Measurements from ENCODE around the gene PNKD. TPM values are rescaled to one million over a fixed set of nuclear protein-coding genes. Genes with fewer than 3 reads are reported as not detected.

Gene PNKD
- total and polyA plus RNA-seq, 2 donors from 2014 or later, result 90.6 to 244 TPM

DNA sequence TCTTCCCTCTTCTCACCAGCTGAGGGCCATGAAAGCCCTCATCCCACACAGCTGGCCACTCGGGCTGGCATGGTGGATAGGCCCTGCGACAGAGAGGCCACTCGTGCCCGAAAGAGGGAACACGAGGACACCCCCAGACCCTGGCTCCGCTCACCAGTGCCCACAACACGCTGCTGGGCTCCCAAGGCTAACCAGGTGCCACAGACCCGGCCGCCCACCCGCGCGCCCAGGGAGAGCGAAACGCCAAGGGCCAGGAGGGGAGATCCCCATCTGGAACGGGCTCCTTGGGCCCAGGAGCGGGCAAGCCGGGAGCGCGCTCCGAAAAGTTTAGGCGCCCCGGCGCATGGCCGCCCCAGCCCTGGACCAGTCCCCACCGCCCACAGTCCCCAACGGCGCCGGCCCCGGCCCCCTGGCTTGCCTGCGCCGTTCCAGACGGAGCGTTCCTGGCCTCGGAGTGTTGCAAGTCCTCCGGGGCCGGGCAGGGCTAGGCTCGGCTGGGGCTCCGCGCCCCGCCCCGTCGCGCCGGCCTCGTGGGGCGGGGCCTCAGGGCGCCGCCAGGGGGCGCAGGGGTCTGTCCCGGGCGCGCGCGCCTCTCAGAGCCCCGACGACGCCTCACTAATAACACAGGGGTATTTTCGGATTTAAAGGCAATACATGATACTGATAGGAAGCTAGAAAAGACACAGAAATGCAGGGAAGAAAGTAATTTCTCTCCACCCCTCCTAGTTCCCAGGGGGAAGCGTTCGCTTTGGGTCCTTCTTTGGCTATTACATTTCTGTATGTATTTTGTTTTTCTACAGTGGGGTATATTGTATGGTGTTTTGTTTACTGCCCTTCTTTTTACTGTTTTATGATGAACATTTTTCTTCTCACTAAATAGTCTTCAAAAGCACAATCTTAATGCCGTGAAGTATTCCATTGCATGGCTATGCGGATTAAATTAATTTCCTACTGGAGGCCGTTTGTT is 22.0 kb downstream of the PNKD start, which contains the start of gene TMBIM1:
TSS of gene TMBIM1 (minus strand) at position 456 of the 967 bp plus-strand sequence. CDS start 10,362 bp downstream, outside the sequence.
- H3K9me3 ChIP-seq (ENCODE audit: control insufficient read depth in 2 of 3, insufficient read depth in 1 of 3, low read length in 3 of 3), result no peaks in the 10 kb centered on the region
- FAIRE-seq (no peak), DNase-seq (peak; percentile 82 to 94 (median 86))
- intact Hi-C loops (cut with DNase I), result loop anchor here (10.0 kb wide), 1 partner anchor 102 kb away; the partner anchor contains the start of gene CTDSP1
- no peaks in the 10 kb centered on the region for H3K27me3 ChIP-seq (ENCODE audit: control insufficient read depth, insufficient read depth, low read length)
- H3K4me1 ChIP-seq (ENCODE audit: control insufficient read depth in 2 of 3, insufficient read depth in 2 of 3, low read depth in 1 of 3, low read length in 3 of 3), result peaks cover 9 to 43% (median 40%) of the 10 kb centered on the region in 3 donors
- H3K4me3 ChIP-seq (ENCODE audit: low read length in 3 of 3), result peak within 1 kb of the TSS; percentile 66 to 86 (median 73)
- peak within 1 kb of the TSS; percentile 98 for H3K27ac ChIP-seq (ENCODE audit: low read depth in 2 of 2, low read length in 2 of 2)
- no peaks in the 10 kb centered on the region for H3K36me3 ChIP-seq (ENCODE audit: control insufficient read depth in 2 of 3, insufficient read depth in 3 of 3, low read length in 3 of 3)
- H3K9ac ChIP-seq (ENCODE audit: low read length in 3 of 3), result peak within 1 kb of the TSS; percentile 30 to 85 (median 84)
- TF ChIP-seq, protein P1, sequence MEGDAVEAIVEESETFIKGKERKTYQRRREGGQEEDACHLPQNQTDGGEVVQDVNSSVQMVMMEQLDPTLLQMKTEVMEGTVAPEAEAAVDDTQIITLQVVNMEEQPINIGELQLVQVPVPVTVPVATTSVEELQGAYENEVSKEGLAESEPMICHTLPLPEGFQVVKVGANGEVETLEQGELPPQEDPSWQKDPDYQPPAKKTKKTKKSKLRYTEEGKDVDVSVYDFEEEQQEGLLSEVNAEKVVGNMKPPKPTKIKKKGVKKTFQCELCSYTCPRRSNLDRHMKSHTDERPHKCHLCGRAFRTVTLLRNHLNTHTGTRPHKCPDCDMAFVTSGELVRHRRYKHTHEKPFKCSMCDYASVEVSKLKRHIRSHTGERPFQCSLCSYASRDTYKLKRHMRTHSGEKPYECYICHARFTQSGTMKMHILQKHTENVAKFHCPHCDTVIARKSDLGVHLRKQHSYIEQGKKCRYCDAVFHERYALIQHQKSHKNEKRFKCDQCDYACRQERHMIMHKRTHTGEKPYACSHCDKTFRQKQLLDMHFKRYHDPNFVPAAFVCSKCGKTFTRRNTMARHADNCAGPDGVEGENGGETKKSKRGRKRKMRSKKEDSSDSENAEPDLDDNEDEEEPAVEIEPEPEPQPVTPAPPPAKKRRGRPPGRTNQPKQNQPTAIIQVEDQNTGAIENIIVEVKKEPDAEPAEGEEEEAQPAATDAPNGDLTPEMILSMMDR (IDR thresholded peaks at IDR 0.05; ENCODE audit: borderline replicate concordance, extremely low read depth, insufficient read depth), result peak; percentile 67

DNA sequence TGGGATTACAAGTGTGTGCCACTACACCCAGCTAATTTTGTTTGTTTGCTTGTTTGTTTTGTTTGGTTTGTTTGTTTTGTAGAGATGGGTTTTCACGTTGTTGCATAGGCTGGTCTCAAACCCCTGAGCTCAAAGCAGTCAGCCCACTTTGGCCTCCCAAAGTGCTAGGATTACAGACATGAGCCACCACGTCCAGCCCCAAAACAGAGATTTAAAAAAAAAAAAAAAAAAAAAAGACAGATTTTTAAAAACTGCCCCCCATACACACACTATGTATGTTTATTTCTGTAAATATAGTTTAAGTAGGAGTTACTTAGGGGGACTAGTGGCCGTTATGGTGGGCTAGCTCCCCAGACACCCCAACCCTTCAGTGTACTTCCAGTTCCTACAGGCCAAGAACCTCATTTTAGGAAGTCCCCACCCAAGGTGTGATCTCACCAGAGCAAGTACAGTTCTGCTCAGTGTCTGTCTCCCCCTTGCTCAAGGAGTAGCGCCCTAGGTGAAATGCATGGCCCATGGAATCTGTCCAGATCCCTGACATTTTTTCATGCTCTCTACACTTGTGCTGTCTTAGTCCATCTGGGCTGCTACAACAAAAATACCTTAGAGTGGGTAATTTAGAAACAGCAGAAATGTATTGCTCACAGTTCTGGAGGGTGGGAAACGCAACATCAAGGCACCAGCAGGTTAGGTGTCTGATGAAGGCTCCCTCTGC is 23.6 kb downstream of the PNKD start:
- no peaks in the 10 kb centered on the region for H3K36me3 ChIP-seq (ENCODE audit: control insufficient read depth in 2 of 3, insufficient read depth in 3 of 3, low read length in 3 of 3)
- intact Hi-C loops (cut with DNase I), result loop anchor here (10.0 kb wide), 1 partner anchor 101 kb away; the partner anchor contains the start of gene CTDSP1
- no peak for DNase-seq
- peaks cover 9 to 37% (median 36%) of the 10 kb centered on the region in 3 donors for H3K4me1 ChIP-seq (ENCODE audit: control insufficient read depth in 2 of 3, insufficient read depth in 2 of 3, low read depth in 1 of 3, low read length in 3 of 3)
- H3K9me3 ChIP-seq (ENCODE audit: control insufficient read depth in 2 of 3, insufficient read depth in 1 of 3, low read length in 3 of 3), result no peaks in the 10 kb centered on the region
- H3K27me3 ChIP-seq (ENCODE audit: control insufficient read depth, insufficient read depth, low read length), result no peaks in the 10 kb centered on the region
- TF ChIP-seq, protein P1 (IDR thresholded peaks at IDR 0.05; ENCODE audit: borderline replicate concordance, extremely low read depth, insufficient read depth), result no peak
- no peak for FAIRE-seq
- no peak overlapping the region for H3K4me3 ChIP-seq (ENCODE audit: low read length in 3 of 3)
- H3K27ac ChIP-seq (ENCODE audit: low read depth in 2 of 2, low read length in 2 of 2), result peak overlapping the region in 1 of 2 donors; percentile 98
- H3K9ac ChIP-seq (ENCODE audit: low read length in 3 of 3), result no peak overlapping the region

DNA sequence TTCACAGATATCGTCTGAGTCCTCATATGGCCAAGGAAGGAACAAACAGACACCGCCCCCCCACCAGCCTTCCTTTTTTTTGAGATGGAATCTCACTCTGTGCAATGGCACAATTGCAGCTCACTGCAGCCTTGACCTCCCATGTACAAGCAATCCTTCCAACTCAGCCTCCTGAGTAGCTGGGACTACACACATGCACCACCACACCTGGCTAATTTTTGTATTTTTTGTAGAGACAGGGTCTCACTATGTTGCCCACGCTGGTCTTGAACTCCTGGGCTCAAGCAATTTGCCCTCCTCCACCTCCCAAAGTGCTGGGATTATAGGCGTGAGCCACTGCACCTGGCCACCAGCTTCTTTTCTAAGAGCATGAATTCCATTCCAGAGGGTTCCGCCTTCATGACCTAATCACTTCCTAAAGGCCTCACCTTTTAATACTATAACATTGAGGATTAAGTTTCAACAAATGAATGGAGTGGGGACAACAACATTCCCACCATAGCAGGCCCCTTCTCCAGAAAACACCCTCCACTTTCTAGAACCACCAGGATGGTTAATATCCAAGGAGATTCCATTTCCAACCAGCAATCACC is 24.2 kb downstream of the PNKD start:
- Histone ChIP-seq H3K9ac (ENCODE audit: low read length in 3 of 3) (peak overlapping the region in 1 of 3 donors; percentile 29), H3K9me3 (ENCODE audit: control insufficient read depth in 2 of 3, insufficient read depth in 1 of 3, low read length in 3 of 3) (no peaks in the 10 kb centered on the region), H3K36me3 (ENCODE audit: control insufficient read depth in 2 of 3, insufficient read depth in 3 of 3, low read length in 3 of 3) (no peaks in the 10 kb centered on the region), H3K27ac (ENCODE audit: low read depth in 2 of 2, low read length in 2 of 2) (peak overlapping the region; percentile 41 to 77), H3K27me3 (ENCODE audit: control insufficient read depth, insufficient read depth, low read length) (no peaks in the 10 kb centered on the region), H3K4me3 (ENCODE audit: low read length in 3 of 3) (no peak overlapping the region), H3K4me1 (ENCODE audit: control insufficient read depth in 2 of 3, insufficient read depth in 2 of 3, low read depth in 1 of 3, low read length in 3 of 3) (peaks cover 8 to 35% (median 33%) of the 10 kb centered on the region in 3 donors)
- TF ChIP-seq, protein P1 (IDR thresholded peaks at IDR 0.05; ENCODE audit: borderline replicate concordance, extremely low read depth, insufficient read depth), result no peak
- DNase-seq (peak in 2 of 5 donors; percentile 46 to 56), FAIRE-seq (no peak)
- intact Hi-C loops (cut with DNase I), result loop anchor here (10.0 kb wide), 1 partner anchor 100 kb away; the partner anchor contains the start of gene CTDSP1

Data from kidney (tissue), 14 donors.